ENCODE data around the gene GTPBP6. TPM values are rescaled to one million over a fixed set of nuclear protein-coding genes. Genes with fewer than 3 reads are reported as not detected.
"Not testable (repeated sequence)": the region's sequence is repeated elsewhere in the genome, so short reads cannot be mapped to it uniquely, and the experiment has no call there.

GTPBP6 gene
- total RNA-seq, 6 experiments from 2014 or later = 35.1 to 40.2 (median 37.4) TPM

GRCh38 chrX:307261-308111 is 11.1 kb downstream of the GTPBP6 start:
- no peak overlapping the region for H3K4me3 Mint-ChIP-seq
- H3K36me3 Mint-ChIP-seq (ENCODE audit: low read depth) = peaks cover 24% of the 10 kb centered on the region

GRCh38 chrX:306614-307251 is 11.9 kb downstream of the GTPBP6 start:
- DNase-seq; H3K4me3 Mint-ChIP-seq; H3K4me1 Mint-ChIP-seq (ENCODE audit: low read depth); H3K27me3 Mint-ChIP-seq (ENCODE audit: insufficient read depth); H3K9me3 Mint-ChIP-seq; H3K27ac Mint-ChIP-seq: not testable (repeated sequence)
- peaks cover 26% of the 10 kb centered on the region for H3K36me3 Mint-ChIP-seq (ENCODE audit: low read depth)

More at GRCh38 chrX:307261-308111, 11.1 kb downstream of the GTPBP6 start:
- no peak for DNase-seq
- Mint-ChIP-seq H3K27ac (no peak overlapping the region), H3K4me1 (ENCODE audit: low read depth) (no peaks in the 10 kb centered on the region), H3K9me3 (no peaks in the 10 kb centered on the region; the same call in 1 of the 2 replicates), H3K27me3 (ENCODE audit: insufficient read depth) (0 out of 2 replicates have a peak, but pooled peaks cover 2% of the 10 kb centered on the region)
- no peak for TF ChIP-seq CTCF (IDR thresholded peaks at IDR 0.05)

GRCh38 chrX:305781-306613 is 12.6 kb downstream of the GTPBP6 start:
- DNase-seq; H3K9me3 Mint-ChIP-seq; H3K4me1 Mint-ChIP-seq (ENCODE audit: low read depth); H3K27me3 Mint-ChIP-seq (ENCODE audit: insufficient read depth); H3K4me3 Mint-ChIP-seq; H3K27ac Mint-ChIP-seq: not testable (repeated sequence)
- H3K36me3 Mint-ChIP-seq (ENCODE audit: low read depth) = peaks cover 28% of the 10 kb centered on the region

GRCh38 chrX:302975-303374 is 15.6 kb downstream of the GTPBP6 start:
- no peak for DNase-seq
- no peak for TF ChIP-seq CTCF (IDR thresholded peaks at IDR 0.05)
- no peaks in the 10 kb centered on the region for H3K4me1 Mint-ChIP-seq (ENCODE audit: low read depth)
- no peaks in the 10 kb centered on the region; the same call in 1 of the 2 replicates for H3K9me3 Mint-ChIP-seq
- H3K4me3 Mint-ChIP-seq = no peak overlapping the region
- H3K36me3 Mint-ChIP-seq (ENCODE audit: low read depth) = peaks cover 33% of the 10 kb centered on the region
- peaks cover 2% of the 10 kb centered on the region; the same call in 1 of the 2 replicates for H3K27me3 Mint-ChIP-seq (ENCODE audit: insufficient read depth)
- no peak overlapping the region for H3K27ac Mint-ChIP-seq

GRCh38 chrX:300334-300733 is 18.3 kb downstream of the GTPBP6 start:
- Mint-ChIP-seq H3K4me1 (ENCODE audit: low read depth) (no peaks in the 10 kb centered on the region), H3K27me3 (ENCODE audit: insufficient read depth) (peaks cover 2% of the 10 kb centered on the region; the same call in 1 of the 2 replicates), H3K36me3 (ENCODE audit: low read depth) (peaks cover 43% of the 10 kb centered on the region), H3K9me3 (no peaks in the 10 kb centered on the region; the same call in none of the 2 replicates), H3K4me3 (no peak overlapping the region), H3K27ac (no peak overlapping the region)
- DNase-seq = no peak
- TF ChIP-seq CTCF (IDR thresholded peaks at IDR 0.05) = no peak

- Mint-ChIP-seq H3K4me1 (ENCODE audit: low read depth) (no peaks in the 10 kb centered on the region), H3K9me3 (no peaks in the 10 kb centered on the region; the same call in none of the 2 replicates), H3K27me3 (ENCODE audit: insufficient read depth) (no peaks in the 10 kb centered on the region; the same call in 1 of the 2 replicates), H3K27ac (no peak overlapping the region), H3K36me3 (ENCODE audit: low read depth) (peaks cover 43% of the 10 kb centered on the region), H3K4me3 (no peak overlapping the region)
- DNase-seq = no peak
- TF ChIP-seq CTCF (IDR thresholded peaks at IDR 0.05) = no peak
Observed at GRCh38 chrX:298993-299392, 19.6 kb downstream of the GTPBP6 start.

All from HFFc6 (cell line).